Posterior vena cava (tissue), 2 donors: ENCODE results near the gene NRXN2. TPM values are rescaled to one million over a fixed set of nuclear protein-coding genes. Genes with fewer than 3 reads are reported as not detected.
"Not testable (repeated sequence)": the region's sequence is repeated elsewhere in the genome, so short reads cannot be mapped to it uniquely, and the experiment has no call there.

Experiments used
- DNase-seq: peaks from one replicate; pipeline ENCODE4 v3.0.0-alpha.2; 2020; ENCODE audit warnings: low spot score
- intact Hi-C, 2 donors: fragments of 100-400 bp; cut with DNase I; formaldehyde crosslinking; loops; one replicate each; pipeline versions ENCODE4 v1.14.1 to v1.14.2; 2022 to 2023
- total RNA-seq, 2 donors: library from RNA; stranded (reverse); fragmentation: NEBNext Ultra II Directional; extraction: Animal tissue kit (Norgen Biotek cat#: 25700); gene quantifications; one replicate each; pipeline ENCODE4 v1.2.1, GENCODE V29; 2021
- donor health status: DM: yes; HTN: yes; CAD: no.
- donor health status: DM: yes; HTN: yes; CAD: no.

Gene NRXN2
- total RNA-seq, 2 donors from 2014 or later: 7.9 to 8.8 TPM

- intact Hi-C loops: no loop called here
- DNase-seq: no peak
These were observed 9.1 kb downstream of the NRXN2 start for GRCh38 chr11:64713781-64714363.

DNA sequence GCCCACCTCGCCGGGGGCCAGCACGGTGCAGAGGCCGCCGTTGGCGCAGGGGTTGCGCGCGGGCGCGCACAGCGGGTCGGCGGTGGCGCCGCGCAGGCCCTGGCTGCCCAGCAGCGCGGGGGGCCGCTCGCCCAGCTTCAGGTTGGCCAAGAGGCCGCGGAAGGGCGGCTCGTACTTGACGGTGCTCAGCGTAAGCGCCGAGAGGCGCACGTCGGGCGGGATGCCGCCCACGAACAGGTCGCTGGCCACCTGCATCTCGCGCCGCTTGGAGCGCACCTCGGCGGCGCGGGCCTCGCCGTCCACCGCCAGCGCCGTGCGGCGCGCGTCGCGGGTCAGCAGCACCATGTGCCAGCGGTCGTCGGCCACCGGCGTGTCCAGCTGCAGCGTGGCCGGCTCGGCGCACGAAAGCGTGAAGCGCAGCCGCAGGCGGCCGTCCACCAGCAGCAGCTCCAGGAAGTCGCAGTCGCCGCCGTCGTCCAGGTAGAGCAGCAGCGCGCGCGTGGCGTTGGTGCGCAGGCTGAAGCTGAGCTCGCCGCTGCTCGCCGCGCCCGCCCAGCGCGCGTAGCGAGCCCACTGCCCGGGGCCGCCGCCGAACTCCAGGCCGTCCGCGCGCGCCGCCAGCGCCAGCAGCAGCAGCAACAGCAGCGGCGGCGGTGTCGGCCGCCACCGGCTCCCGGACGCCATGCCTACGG lies 9.8 kb downstream of the NRXN2 start:
- intact Hi-C loops: no loop called here
- no peak for DNase-seq

DNA sequence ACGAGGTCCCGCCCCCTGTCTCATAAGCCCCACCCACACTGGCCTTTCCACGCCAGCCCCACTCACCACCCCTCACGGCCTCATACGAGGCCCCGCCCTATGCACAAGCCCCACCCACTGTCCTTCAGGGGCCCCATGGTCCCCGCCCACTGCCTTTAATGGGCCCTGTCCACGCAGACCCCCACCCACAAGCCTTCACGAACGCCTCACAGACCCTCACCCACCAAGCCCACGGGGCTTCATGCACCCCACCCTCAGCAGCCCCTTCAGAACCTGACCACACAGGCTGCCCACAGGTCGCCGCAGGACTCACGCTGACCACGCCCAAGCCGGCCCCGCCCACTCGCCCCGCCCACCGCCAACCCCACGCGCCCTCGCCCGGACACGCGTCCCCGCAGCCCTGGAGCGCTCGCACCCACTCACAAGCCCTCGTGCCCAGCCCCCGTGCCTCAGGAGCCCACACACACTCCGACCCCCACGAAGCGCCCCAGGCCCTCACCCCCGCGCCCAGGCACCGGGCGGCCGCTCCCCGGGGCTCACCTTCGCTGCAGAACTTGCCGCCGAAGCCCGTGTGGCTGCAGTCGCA lies 10.5 kb downstream of the NRXN2 start:
- DNase-seq: no peak
- intact Hi-C loops: no loop called here

DNA sequence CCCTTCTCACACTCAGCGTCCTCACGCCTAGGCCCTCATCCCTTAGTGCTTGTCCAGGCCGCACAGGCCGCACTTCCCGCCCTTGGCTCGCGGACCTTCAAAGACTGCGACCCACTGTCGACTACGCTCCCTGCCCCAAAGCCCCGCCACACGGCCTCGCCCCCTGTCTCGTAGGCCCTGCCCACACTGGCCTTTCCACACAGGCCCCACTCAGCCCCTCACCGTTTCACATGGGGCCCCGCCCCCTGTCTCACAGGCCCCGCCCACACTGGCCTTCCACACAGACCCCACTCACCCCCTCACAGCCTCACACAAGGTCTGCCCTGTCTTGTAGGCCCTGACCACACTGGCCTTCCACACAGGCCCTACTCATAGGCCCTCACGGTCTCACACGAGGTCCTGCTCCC lies 11.0 kb downstream of the NRXN2 start:
- intact Hi-C loops: no loop called here

DNA sequence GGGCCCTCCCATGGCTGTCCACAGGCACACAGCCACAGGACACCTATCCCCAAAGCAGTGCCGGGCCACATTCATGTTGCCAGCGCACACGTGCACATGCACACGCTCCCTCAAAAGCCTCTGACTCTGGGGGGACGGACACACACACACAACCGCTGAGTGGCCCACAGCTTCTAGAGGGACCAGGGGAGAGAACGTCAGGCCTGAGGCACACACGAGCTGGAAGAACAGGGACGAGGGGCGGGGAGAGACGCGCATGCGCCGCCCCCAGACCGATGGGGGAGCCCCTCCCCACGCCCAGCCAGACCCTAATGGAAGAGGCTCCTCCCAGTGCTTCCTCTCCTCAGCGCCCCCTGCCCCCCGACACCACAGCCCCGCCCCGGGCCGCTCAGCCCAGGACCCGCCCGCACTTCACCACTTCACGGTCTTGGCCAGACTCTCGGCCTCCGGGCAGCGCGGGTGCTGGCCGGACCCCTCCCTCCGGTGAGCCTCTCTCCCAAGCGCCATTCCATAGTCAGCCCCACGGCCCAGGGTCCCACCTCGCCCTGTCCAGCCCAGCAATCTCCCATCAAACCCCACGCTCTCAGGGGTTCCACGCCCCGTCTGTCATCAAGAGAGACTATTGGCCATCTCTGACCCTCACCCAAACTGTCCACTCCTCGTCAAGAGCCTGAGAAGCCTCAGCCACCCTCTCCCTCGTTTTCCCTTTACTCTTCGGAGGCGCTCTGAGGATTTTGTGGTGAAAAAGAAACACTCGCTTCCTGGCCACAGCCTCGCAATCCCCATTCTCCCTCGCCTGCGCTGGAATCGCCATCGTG lies 11.7 kb downstream of the NRXN2 start:
- intact Hi-C loops: no loop called here

More for the DNA sequence above, 11.0 kb downstream of the NRXN2 start:
- no peak for DNase-seq

DNA sequence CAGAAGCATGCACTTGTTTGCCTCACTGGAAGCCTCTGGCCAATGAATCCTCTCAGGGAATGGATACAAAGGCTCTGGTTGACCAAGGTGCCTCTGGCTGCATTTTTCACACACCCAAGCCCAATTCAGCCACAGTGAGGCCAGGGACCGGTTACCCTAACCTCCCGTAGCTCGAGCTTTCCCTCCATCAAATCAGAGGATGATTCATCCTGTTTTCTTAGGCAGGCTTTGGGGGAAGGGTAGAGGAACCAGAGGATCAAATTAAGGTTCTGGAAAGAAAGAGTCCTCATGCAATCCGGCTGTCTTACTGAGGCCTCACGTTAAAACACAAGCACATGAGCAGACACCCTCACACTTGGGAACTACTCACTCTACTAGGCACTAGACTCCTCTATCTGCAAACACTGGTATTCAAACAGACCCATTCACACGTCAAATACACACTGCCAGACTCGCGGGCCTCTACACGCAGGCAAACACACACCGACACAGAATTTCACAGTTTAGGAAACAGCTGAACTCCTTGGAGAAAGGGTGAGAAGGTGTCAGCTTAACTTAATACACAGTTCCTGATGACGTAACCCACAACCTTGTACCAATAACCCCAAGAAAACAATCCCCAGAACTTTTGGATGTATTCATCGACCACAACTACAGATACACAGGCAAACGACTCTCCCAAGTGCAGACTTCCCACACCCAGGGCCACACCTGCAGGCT lies 12.4 kb downstream of the NRXN2 start:
- no peak for DNase-seq
- intact Hi-C loops: no loop called here

More for the DNA sequence above, 11.7 kb downstream of the NRXN2 start:
- no peak for DNase-seq

DNA sequence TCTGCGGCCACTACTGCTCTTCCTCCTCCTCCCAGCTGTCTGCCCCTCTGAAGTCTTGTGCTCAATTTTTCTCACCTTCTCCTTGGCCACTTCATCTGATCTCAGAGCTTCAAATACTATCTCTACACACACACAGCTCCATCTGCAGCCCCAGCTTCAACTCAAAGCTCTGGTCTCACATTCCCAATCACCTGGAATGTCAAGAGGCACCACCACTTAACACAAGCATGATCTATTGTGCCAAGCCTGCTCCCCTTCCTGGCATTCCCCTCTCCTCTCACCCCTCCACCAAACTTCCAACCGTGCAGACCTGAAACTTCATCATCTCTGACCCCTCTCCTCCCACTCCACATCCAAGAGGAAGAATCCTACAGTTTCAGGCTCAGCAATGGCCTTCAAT lies 17.5 kb downstream of the NRXN2 start:
- intact Hi-C loops: no loop called here
- DNase-seq: no peak

GRCh38 chr11:64703048-64703447 lies 19.9 kb downstream of the NRXN2 start:
- intact Hi-C loops: no loop called here
- no peak for DNase-seq

GRCh38 chr11:64701956-64702355 lies 21.0 kb downstream of the NRXN2 start:
- intact Hi-C loops, DNase-seq: not testable (repeated sequence)

DNA sequence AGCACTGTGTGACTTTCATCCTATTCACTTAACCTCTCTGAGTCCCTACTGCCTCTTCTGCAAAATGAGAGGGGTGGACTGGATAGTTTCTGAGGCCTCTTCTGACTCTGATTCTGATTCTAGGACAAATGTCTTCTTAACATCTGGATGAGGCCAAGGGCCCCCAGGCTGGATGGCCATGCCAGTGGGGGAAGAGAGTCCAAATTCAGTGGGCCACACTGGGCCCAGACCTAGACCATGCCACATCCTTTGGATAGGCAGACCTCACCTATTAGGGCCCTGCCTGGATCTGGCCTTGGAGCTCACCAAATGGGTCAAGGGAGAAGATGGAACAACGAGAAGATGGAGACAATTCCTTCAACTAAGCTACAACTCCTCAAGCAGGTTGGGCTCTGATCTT lies 24.6 kb downstream of the NRXN2 start:
- peak; percentile 67 for DNase-seq

DNA sequence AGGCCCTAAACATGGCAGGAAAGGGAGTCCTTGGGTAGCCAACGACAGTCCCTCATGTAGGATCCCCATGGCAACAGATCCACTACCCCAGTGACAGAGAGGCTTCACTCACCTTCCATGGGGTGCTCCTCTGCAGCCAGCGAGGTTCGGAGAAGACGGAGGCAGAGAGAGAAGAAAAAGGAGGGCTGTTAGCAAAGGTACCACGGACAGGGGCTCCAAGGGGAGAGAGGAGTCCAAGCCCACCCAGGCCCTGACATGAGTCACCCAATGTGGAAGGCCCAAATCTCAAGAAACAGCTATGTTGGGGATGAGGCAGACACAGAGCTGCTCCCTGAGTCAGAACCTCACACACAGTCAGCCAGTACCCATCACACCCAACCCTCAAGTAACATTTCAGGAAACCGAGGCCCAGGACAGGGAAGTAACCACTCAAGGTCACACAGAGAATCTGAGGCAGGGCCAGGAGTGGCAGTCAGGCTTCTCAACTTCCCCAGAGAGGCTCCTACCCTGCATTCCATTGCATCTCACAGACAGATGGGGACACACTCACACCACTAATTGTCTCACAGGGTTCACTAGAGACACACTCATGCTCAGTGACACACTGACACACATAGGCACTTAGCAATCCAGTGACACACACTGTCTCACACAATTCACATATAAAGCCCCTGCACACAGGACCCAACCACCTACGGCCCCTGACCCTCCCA lies 25.2 kb downstream of the NRXN2 start:
- intact Hi-C loops: no loop called here
- peak; percentile 55 for DNase-seq

More for the DNA sequence above, 24.6 kb downstream of the NRXN2 start:
- intact Hi-C loops: no loop called here

DNA sequence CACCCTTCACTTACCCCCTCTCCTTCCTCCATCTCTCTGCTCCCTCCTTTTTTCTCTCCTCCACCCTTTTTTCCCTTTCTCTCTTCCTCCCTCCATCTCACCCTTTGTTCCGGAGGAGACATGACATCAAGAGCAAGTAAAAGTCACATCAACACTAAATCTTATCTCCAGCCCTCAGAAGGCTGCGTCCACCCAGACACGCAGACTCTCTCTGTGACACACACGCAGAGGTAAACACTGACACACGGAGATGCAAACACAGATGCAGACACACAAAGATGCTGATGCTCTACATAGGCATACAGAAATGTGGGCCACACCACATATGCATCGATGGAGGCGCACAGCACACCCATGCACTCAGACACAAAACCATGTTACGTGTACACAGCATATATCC lies 27.0 kb downstream of the NRXN2 start:
- intact Hi-C loops: no loop called here
- no peak for DNase-seq

DNA sequence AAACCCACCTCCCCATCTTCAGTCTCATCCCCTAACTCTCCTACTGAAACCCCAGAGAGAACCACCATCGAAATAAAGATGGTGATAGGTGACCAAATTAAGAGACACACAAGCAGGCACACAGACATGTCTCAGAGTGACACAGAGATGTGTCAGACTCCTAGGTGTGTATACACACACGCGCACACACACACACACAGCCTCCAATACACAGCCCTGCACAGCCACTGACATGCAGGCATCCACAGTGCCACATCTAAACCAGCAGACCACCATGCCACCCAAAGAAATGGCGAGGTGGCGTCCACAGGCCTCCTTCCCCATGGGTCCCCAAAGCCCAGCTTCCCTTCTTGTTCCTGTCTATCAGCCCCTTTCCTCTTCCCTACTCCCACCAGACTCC lies 27.4 kb downstream of the NRXN2 start:
- peak; percentile 36 for DNase-seq
- intact Hi-C loops: no loop called here

- DNase-seq: peak; percentile 69
- intact Hi-C loops: no loop called here
These were observed 28.1 kb downstream of the NRXN2 start for GRCh38 chr11:64694821-64695365.

GRCh38 chr11:64694026-64694755 lies 28.8 kb downstream of the NRXN2 start:
- intact Hi-C loops: no loop called here
- DNase-seq: peak; percentile 61

- intact Hi-C loops: no loop called here
- peak; percentile 16 for DNase-seq
These were observed 30.1 kb downstream of the NRXN2 start for GRCh38 chr11:64692764-64693331.

DNA sequence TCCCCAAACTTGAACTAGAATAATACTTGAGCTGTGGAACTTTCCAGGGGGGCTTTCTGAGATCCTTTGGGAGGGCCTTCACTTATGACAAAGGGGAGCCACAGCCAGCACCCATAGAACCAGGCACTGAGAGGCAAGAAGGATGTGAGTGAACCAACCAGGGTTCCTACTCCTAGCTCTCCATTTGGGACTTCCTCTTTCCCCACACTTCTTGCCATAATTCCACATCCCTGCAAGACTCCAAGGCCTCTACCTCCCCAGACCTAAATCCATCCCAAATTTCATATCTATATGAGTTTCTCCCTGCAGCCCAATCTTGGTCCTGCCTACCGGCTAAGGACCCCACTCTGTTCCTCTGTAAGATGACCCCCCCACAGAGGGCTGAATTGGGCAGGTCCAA lies 31.5 kb downstream of the NRXN2 start:
- no peak for DNase-seq
- intact Hi-C loops: no loop called here

DNA sequence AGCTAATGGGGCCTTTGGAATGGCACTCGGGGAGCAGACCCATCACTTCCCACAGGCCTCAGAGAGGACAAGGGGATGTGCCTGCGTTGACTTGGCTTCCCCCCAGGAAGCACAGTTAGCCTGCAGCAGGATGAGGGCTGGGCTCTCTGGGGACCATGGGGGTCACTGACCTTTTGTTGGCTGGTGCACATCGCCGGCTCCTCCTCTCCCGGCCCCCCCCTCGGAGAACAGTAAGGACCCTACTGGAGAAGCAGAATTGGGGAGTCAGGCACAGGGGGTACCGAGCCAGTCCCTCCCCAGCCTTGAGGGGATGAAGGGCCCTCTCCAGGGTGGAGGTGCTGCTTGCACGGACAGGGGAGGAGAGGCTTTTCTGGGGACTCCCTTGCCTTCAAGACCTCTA lies 32.8 kb downstream of the NRXN2 start:
- intact Hi-C loops: no loop called here
- DNase-seq: no peak
